HPDE6-E6E7 (cell line): ENCODE data around the gene CNTN5.
"Not testable (repeated sequence)": the region's sequence is repeated elsewhere in the genome, so short reads cannot be mapped to it uniquely, and the experiment has no call there.

Experiments used
- DNase-seq: peaks from one replicate; pipeline ENCODE4 v3.0.0; 2011; ENCODE audit warnings: missing footprints; ENCODE audit errors: extremely low spot score

CNTN5 gene

GRCh38 chr11:99020352-99021225 lies at the start of gene CNTN5:
CNTN5 (plus strand) TSS chr11:99020949.
- peak; percentile 19 for DNase-seq

- DNase-seq, result no peak
Observed at GRCh38 chr11:98979205-98979604, 41.5 kb upstream of the CNTN5 start.

DNA sequence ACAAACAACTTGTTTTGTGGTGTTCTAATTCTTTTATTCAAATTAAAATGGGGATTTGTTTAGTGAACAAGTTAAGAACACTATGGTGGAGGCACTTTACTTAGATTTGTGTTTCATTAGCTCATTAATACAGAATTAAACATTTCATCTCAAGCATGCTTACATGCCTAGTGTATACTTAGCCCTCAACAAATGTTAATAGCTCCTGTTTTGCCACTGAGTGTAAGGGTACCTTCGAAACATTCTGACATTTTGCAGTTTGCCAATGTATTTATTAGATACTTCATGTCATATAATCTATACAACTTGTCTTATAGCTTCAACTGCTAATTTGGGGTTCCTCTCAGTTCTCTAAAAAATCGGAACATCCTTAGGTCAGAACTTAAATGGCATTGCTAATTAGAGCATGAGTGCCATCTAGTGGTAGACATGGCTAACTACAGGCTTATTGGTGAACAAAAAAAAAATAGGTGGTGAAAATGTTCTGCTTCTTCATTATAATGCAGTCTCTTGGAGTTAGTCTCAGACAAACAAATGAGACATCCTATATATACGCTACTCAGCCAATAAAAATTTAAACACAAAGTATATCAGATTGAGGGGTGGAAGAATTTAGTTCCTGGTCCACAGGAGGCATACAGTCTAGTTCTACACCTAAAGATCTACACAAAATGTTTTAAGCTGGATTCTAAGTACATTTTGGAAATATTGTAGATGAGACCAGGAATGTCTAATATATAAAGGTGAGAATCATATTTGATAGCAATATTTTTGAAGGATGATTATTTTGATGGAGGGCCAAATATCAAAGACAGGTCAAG lies 4.9 kb upstream of the CNTN5 start:
- DNase-seq, result no peak

- no peak for DNase-seq
Observed at GRCh38 chr11:99019696-99020095, 1.1 kb upstream of the CNTN5 start.

DNA sequence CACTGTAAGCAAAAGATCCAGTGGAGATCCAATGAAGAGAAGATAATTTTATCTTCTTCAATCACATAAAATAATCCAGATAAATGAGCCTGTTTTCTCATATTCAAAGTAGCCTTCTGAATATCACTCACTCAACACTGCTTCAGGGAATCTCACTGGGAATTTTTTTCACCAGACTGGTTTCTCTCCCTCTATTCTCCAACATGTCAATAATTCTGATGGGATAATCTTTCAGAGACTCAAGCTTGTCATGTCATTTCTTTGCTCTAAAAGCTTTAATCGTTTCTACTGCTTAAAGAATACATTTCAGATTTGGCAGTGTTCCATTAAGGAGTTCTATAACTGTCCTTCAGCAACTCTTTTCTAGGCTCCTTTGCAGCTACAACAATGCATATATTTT lies 16.3 kb downstream of the CNTN5 start:
- no peak for DNase-seq

DNA sequence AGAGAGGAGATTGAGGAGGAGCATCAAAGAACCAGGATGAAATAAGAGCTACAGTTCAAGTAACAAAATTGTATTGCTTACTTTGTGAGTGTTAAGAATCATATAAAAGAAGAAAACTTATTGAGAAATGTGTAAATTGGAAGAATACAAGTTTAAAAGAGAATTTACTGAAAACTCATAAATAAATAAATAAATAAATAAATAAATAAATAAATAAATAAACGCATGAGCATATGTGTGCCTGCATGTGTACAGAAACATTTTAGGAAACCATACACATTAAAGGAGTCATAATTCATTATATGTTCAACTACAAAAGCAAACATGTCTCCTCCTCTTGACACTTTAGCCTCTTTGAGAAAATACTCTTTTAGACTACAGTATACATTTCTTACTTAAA lies 42.6 kb downstream of the CNTN5 start:
- no peak for DNase-seq

DNA sequence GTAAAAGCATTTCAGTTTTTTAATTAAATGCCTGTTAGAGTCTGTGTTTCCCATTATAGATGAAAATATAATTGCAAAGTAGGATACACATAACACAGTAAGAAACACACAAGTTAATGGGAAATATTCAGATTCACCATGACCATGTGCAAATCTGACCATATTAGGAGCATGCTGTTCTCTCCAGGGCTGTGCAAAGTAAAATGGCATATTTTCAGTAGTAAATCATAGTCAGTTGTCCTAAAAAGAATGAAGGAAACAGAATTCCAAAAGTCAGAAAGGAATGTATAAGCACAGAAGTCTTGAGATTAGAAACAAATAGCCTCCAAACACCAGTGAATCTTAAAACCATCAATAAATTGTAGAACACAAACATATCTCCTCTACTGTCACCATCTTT lies 44.4 kb downstream of the CNTN5 start:
- no peak for DNase-seq

GRCh38 chr11:99066618-99067317 lies 46.0 kb downstream of the CNTN5 start:
- DNase-seq, result no peak

DNA sequence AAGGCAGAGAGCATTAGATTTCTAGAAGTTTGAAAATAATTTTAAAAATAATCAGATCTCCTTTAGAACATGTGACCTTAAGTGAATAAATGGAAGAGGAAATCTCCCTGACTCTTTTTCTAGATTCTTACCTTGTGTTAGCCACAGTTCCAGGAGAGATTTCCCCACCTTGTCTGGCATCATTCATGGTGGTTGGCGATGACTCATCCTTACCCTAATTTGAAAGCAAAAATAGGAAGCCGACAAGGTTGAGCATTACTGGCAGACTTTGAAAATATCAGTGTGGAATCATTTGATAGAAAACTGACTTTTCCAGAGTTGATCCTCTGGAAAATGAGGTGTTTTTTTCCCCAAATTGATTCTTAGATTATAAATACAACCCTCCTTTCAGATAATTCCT lies 48.1 kb downstream of the CNTN5 start:
- DNase-seq, result peak; percentile 4

GRCh38 chr11:99069856-99070444 lies 49.2 kb downstream of the CNTN5 start:
- DNase-seq, result peak; percentile 10

- DNase-seq, result no peak
Observed at GRCh38 chr11:99079576-99079975, 58.8 kb downstream of the CNTN5 start.

DNA sequence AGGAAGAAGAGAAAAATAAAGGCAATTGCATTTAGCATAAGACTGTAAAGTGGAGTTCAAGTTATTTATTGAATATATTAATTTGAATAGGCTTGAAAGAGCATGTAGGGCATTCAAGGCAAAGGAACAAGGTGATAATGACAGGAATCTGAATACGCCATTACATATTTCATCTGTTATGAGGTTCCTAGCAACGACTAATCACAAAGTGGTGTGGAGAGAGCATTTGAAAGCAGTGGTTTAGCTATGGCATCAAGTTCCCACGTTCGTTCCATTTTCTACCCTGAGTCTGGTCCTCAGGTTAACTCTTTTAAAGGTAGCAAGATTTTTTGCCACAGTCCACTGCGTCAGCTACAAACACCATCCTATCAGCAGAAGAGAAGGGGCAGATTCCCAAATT lies 59.4 kb downstream of the CNTN5 start:
- DNase-seq, result no peak

DNA sequence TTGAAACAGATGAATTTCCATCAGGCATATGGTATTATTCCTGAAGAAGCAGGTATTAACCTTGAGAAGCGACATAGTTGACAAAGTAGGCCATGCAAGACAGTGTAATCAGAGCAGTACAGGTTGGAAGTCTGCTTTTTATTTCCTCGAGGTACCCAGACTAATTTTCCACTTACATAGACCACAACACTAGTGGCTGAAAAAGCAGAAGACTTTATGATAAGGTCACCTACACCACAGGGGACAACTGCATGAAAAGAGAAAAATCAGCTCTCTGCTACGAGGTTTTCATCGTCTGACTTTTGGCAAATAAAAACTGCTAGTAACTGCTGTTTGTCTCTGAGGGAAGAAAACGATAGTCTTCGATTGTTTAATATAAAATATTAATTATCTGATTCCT lies 77.5 kb downstream of the CNTN5 start:
- DNase-seq, result no peak

GRCh38 chr11:99098751-99099150 lies 78.0 kb downstream of the CNTN5 start:
- DNase-seq, result no peak

DNA sequence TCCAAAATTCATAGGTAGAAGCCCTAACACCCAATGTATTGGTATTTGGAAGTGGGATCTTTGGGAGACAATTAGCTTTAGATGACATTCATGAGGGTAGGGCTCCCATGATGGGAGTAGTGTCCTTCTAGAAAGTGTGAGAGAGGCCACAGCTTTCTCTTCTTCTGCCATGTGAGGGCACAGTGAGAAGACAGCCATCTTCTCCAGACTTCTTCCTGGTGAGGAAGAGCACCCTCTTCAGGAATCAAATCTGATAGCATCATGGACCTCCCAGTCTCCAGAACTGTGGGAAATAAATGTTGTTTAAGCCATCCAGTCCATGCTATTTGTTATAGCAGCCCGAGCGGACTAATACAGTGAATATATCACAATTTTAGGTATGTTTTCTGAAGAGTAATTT lies 96.9 kb downstream of the CNTN5 start:
- DNase-seq, result no peak

DNA sequence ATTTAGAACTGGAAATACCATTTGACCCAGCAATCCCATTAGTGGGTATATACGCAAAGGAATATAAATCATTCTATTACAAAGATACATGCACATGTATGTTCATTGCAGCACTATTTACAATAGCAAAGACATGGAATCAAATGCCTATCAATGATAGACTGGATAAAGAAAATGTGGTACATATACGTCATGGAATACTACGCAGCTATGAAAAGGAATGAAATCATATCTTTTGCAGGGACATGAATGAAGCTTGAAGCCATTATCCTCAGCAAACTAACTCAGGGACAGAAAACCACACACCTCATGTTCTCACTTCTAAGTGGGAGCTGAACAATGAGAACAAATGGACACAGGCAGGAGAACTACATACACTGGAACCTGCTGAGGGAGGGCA lies 113.1 kb downstream of the CNTN5 start:
- not testable (repeated sequence) for DNase-seq

DNA sequence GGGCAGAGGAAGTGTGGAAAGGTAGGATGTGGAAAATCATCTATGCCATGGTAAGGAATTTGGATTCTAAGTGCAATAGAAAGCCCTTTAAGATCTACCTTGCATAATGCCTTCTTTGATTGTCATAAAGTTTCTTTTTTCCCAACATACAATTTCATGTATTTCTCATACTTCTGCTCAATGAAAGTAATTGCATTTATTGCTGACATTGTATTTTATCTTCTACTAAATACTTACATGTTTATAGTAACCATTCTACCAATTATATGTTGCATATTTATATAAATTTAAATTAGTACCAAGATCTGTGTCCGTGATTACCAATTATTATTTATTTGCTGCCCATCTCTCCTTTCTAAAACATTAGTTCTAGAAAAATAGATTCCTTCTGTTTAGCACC lies 114.8 kb downstream of the CNTN5 start:
- DNase-seq, result no peak

DNA sequence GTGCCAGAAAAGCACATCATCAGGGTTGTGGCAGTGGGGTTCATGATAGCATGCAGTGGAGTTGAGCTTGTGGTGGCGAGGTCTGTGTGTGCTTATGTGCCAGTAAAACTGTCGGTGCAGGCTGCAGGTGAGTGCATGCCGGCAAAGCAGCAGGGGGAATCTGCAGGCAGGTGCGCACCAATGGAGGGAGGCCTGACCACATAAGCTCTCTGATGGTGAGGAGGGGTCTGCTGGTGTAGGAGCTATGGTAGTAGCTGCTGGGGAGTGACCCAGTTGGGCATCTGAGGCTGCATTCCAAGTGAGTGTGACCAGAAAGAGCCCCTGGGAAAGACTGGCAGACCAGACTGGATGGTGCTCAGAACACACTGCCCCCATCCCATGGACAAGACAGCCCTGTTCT lies 121.5 kb downstream of the CNTN5 start:
- no peak for DNase-seq

- DNase-seq, result no peak
Observed at GRCh38 chr11:99148352-99148751, 127.6 kb downstream of the CNTN5 start.

GRCh38 chr11:99154277-99154676 lies 133.5 kb downstream of the CNTN5 start:
- DNase-seq, result no peak

GRCh38 chr11:99160447-99160846 lies 139.7 kb downstream of the CNTN5 start:
- DNase-seq, result no peak

- DNase-seq, result no peak
Observed at GRCh38 chr11:99162819-99163218, 142.1 kb downstream of the CNTN5 start.
